ENCODE data around the gene PGAP6. TPM values are rescaled to one million over a fixed set of nuclear protein-coding genes. Genes with fewer than 3 reads are reported as not detected.
A peak's percentile ranks its signal among the peaks of the same experiment; 100 is the strongest.

Gene PGAP6
- total RNA-seq, 1 experiment from 2014 or later = 85.5 TPM

DNA sequence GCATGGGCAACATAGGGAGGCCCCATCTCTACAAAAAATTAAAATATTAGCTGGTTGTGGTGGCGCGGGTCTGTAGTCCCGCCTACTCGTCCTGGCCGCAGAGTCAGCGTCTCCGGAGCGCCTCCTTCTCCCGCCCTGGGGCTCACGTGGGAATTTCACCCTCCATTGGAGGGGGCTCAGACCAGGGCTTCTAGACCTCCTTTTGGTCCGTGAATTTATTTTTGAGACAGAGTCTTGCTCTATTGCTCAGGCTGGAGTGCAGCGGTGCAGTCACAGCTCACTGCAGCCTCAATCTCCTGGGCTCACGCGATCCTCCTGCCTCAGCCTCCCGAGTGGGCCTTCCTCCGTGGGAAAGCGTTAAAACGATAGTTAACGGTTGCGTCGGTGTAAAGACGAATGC lies 14.8 kb upstream of the PGAP6 start:
- DNase-seq = peak in 1 of 2 experiments; percentile 55
- Mint-ChIP-seq H3K4me3 (ENCODE audit: unreplicated experiment) (peak overlapping the region; percentile 85), H3K4me1 (ENCODE audit: low read depth, unreplicated experiment) (no peaks in the 10 kb centered on the region), H3K27me3 (ENCODE audit: insufficient read depth, unreplicated experiment) (no peaks in the 10 kb centered on the region), H3K36me3 (ENCODE audit: insufficient read depth, unreplicated experiment) (peaks cover 21% of the 10 kb centered on the region), H3K27ac (ENCODE audit: unreplicated experiment) (peak overlapping the region; percentile 81), H3K9me3 (ENCODE audit: unreplicated experiment) (no peaks in the 10 kb centered on the region)
- POLR2A ChIA-PET = no interaction called here
- TF ChIP-seq, protein P1, sequence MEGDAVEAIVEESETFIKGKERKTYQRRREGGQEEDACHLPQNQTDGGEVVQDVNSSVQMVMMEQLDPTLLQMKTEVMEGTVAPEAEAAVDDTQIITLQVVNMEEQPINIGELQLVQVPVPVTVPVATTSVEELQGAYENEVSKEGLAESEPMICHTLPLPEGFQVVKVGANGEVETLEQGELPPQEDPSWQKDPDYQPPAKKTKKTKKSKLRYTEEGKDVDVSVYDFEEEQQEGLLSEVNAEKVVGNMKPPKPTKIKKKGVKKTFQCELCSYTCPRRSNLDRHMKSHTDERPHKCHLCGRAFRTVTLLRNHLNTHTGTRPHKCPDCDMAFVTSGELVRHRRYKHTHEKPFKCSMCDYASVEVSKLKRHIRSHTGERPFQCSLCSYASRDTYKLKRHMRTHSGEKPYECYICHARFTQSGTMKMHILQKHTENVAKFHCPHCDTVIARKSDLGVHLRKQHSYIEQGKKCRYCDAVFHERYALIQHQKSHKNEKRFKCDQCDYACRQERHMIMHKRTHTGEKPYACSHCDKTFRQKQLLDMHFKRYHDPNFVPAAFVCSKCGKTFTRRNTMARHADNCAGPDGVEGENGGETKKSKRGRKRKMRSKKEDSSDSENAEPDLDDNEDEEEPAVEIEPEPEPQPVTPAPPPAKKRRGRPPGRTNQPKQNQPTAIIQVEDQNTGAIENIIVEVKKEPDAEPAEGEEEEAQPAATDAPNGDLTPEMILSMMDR (IDR thresholded peaks at IDR 0.05; ENCODE audit: insufficient read depth in 1 of 2, low read depth in 1 of 2, low read length in 1 of 2, severe bottlenecking in 1 of 2, unreplicated experiment in 1 of 2) = no peak
- Histone ChIP-seq H3K4me3 (ENCODE audit: low read depth, low read length) (peak overlapping the region; percentile 55), H3K4me1 (no peaks in the 10 kb centered on the region), H3K36me3 (ENCODE audit: control insufficient read depth, insufficient read depth, low read length) (peaks cover 3% of the 10 kb centered on the region), H3K27me3 (replicated peaks; ENCODE audit: control insufficient read depth, insufficient read depth, low read length) (no peaks in the 10 kb centered on the region), H3K9me3 (0 out of 2 replicates have a peak, but pooled peaks cover 3% of the 10 kb centered on the region)
- BruUV-seq (replicated peaks) = no TSS peak
- CTCF ChIA-PET = interaction anchor here (1.0 kb wide), 1 partner anchor 8 kb away, joined by 3 read pairs; no protein-coding TSS in a partner anchor
- intact Hi-C loops (cut with micrococcal nuclease; ENCODE audit: unreplicated experiment) = no loop called here

DNA sequence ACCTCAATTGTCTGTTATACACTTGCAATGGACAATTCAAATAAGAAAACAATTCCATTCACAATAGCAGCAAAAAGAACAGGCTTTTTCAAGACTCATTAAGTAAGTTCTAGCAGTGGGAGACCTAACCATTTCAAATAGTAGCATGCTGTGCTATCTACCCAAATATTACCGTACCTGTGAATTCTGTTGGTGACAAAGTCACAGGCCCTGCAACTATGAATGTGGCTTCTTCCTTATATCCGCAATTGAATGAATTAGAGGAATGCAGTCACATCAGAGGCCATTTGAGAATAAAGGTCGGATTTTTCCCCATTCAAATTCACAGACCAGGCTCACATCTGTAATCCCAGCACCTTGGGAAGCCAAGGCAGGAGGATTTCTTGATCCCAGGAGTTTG lies 14.4 kb upstream of the PGAP6 start:
- no peaks in the 10 kb centered on the region for H3K4me1 Mint-ChIP-seq (ENCODE audit: low read depth, unreplicated experiment)
- H3K27me3 Mint-ChIP-seq (ENCODE audit: insufficient read depth, unreplicated experiment) = no peaks in the 10 kb centered on the region
- H3K4me1 ChIP-seq = no peaks in the 10 kb centered on the region
- peak overlapping the region; percentile 81 for H3K27ac Mint-ChIP-seq (ENCODE audit: unreplicated experiment)
- peaks cover 3% of the 10 kb centered on the region for H3K36me3 ChIP-seq (ENCODE audit: control insufficient read depth, insufficient read depth, low read length)
- H3K4me3 ChIP-seq (ENCODE audit: low read depth, low read length) = peak overlapping the region; percentile 55
- peak overlapping the region; percentile 85 for H3K4me3 Mint-ChIP-seq (ENCODE audit: unreplicated experiment)
- intact Hi-C loops (cut with micrococcal nuclease; ENCODE audit: unreplicated experiment) = no loop called here
- H3K27me3 ChIP-seq (replicated peaks; ENCODE audit: control insufficient read depth, insufficient read depth, low read length) = no peaks in the 10 kb centered on the region
- POLR2A ChIA-PET = no interaction called here
- TF ChIP-seq, protein P1 (IDR thresholded peaks at IDR 0.05; ENCODE audit: insufficient read depth in 1 of 2, low read depth in 1 of 2, low read length in 1 of 2, severe bottlenecking in 1 of 2, unreplicated experiment in 1 of 2) = no peak
- CTCF ChIA-PET = interaction anchor here (0.6 to 1.0 kb wide), 2 partner anchors 8 to 123 kb away, joined by 3 read pairs; no protein-coding TSS in a partner anchor
- BruUV-seq (replicated peaks) = no TSS peak
- DNase-seq = no peak
- H3K9me3 ChIP-seq = 0 out of 2 replicates have a peak, but pooled peaks cover 3% of the 10 kb centered on the region
- H3K9me3 Mint-ChIP-seq (ENCODE audit: unreplicated experiment) = no peaks in the 10 kb centered on the region
- H3K36me3 Mint-ChIP-seq (ENCODE audit: insufficient read depth, unreplicated experiment) = peaks cover 17% of the 10 kb centered on the region

DNA sequence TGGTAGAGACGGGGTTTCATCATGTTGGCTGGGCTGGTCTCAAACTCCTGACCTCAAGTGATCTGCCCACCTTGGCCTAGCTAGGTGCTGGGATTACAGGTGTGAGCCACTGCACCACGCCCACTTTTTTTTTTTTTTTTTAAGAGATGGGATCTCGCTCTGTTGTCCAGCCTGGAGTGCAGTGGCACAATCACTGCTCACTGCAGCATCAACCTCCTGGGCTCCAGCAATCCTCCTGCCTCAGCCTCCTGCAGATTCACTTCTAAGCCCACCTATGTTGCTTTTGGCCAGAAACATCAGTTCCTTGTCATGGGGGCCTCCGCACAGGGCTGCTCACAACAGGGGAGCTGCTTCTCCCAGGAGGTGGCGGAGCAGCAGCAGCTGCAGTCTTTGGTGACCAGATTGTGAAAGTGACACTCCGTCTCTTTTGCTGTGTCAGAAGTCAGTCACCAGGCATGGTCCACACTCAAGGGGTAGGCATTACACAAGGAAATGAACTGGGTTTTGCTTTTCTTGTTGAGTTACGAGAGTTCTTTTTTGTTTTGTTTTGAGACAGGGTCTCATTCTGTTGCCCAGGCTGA lies 10.8 kb upstream of the PGAP6 start:
- BruUV-seq (replicated peaks) = no TSS peak
- DNase-seq = no peak
- Mint-ChIP-seq H3K27me3 (ENCODE audit: insufficient read depth, unreplicated experiment) (no peaks in the 10 kb centered on the region), H3K36me3 (ENCODE audit: insufficient read depth, unreplicated experiment) (peaks cover 9% of the 10 kb centered on the region), H3K4me3 (ENCODE audit: unreplicated experiment) (no peak overlapping the region), H3K4me1 (ENCODE audit: low read depth, unreplicated experiment) (peaks cover 19% of the 10 kb centered on the region), H3K27ac (ENCODE audit: unreplicated experiment) (no peak overlapping the region), H3K9me3 (ENCODE audit: unreplicated experiment) (no peaks in the 10 kb centered on the region)
- Histone ChIP-seq H3K9me3 (0 out of 2 replicates have a peak, but pooled peaks cover 3% of the 10 kb centered on the region), H3K4me1 (peaks cover 18% of the 10 kb centered on the region), H3K27me3 (replicated peaks; ENCODE audit: control insufficient read depth, insufficient read depth, low read length) (no peaks in the 10 kb centered on the region), H3K36me3 (ENCODE audit: control insufficient read depth, insufficient read depth, low read length) (no peaks in the 10 kb centered on the region), H3K4me3 (ENCODE audit: low read depth, low read length) (no peak overlapping the region)
- TF ChIP-seq, protein P1 (IDR thresholded peaks at IDR 0.05; ENCODE audit: insufficient read depth in 1 of 2, low read depth in 1 of 2, low read length in 1 of 2, severe bottlenecking in 1 of 2, unreplicated experiment in 1 of 2) = no peak
- ChIA-PET CTCF (interaction anchor here (0.7 to 1.0 kb wide), 2 partner anchors 103 to 608 kb away, joined by 3 read pairs; no protein-coding TSS in a partner anchor), POLR2A (no interaction called here)
- intact Hi-C loops (cut with micrococcal nuclease; ENCODE audit: unreplicated experiment) = no loop called here
